Measurements from ENCODE around the gene DDX3X.
"Not testable (repeated sequence)": the region's sequence is repeated elsewhere in the genome, so short reads cannot be mapped to it uniquely, and the experiment has no call there.

Gene DDX3X

DNA sequence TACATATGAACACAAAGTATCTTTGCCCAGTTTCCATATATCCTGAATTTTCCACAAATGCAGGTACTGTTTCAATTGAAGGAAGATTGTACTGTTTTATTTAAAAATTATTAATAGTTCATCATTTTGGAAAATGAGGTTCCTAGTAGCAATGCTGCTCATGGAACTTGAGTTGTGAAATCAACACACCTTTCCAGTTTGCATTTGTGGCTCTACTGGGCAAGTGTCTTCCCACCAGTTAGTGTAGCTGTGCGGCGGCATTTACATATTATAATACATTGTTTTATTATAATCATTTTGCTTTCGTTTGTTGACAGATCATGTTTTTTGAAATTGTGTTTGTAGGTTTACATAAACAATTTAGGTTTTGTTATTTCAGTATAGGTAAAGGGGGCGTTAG lies 2.0 kb upstream of the DDX3X start:
- DNase-seq = no peak

DNA sequence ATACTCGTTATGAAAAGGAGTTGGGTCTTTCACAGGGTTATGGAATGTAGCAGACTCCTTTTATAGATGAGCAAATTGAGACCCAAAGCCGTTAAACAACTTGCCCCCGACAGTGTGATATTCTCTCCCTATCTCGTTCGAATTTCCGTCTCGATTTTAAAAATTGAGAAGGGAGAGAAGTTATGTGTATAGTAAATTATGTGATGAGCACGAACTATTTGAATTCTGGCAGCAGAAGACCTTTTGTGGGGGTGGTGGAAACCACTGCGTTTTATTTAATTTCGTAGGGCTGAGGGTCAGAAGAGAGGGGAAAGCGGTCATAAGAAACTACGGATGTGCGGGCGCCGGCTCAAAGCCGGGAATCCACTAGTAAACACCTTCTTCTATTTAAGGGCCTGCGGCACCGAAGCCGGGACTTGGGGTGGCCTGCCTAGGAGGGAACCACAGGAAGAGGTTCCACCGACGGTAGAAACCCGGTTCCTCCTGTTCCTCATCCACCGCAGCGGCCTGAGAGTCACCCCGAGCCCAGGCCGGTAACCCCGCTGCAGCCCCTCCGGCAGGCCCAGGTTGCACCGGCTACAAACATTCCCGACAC lies 1.5 kb upstream of the DDX3X start:
- peak; percentile 13 for DNase-seq

DNA sequence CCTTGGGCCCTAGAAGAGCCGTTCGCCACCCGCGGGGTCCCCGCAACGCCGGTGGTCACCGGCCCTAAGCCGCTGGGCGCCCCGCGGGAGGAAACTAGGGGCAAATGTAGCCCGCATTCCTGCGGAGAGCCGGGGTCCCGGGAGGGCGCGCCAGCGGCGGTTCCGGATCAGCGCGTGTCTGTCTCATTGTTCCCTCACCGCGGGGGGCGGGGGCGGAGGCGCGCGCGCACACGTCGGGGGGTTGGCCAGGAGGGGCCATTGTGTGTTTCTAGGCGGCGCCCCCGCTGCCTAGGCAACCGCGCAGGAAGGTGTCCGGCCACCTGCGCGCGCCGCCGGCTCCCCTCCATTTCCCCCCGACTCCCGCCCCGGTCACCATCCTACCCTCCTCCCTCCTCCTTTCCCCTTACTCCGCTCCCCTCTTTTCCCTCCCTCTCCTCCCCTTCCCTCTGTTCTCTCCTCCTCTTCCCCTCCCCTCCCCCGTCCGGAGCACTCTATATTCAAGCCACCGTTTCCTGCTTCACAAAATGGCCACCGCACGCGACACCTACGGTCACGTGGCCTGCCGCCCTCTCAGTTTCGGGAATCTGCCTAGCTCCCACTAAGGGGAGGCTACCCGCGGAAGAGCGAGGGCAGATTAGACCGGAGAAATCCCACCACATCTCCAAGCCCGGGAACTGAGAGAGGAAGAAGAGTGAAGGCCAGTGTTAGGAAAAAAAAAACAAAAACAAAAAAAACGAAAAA lies 789 bp upstream of the DDX3X start:
- peak; percentile 84 for DNase-seq

DNA sequence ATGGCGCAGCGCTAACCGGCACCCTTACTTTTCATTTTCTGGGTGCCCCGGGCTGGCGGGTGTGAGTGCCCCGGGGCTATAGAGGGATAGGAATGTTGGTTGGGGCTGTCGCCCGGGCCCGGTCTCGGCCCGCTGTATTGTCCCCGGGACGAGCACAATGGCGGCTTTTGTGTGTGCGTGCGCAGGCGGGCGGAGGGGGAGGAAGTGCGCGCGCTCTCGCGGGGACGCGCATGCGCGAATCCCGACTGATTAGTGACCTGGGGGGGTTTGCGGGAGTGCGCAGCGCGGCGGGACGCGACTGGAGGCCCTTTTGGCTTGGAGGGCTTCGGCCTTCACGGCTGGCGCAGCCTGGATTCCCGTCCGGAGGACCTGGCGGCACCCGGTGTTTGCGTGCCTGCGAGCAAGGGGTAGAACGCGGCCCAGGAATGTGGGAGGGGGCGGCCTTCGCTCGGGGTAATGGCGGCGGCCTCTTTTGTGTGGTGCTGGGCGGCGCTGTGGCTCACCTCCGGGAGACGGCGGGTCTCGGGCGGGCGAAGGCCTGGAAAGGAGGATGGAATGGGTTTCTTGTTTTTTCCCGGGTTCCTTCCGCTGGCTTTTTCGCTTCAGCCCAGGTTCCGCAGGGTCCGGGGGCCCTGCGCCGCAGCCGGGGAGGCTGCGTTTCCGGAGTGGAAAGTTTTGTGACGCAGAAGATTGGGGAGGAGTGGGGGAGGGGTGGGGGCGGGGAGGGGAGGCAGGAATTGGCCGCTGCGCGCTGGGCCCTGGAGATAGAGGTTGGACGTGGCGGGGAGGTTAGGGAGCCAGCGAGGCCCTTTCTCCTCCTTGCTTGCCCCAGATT lies 618 bp downstream of the DDX3X start:
- peak; percentile 72 for DNase-seq

DNA sequence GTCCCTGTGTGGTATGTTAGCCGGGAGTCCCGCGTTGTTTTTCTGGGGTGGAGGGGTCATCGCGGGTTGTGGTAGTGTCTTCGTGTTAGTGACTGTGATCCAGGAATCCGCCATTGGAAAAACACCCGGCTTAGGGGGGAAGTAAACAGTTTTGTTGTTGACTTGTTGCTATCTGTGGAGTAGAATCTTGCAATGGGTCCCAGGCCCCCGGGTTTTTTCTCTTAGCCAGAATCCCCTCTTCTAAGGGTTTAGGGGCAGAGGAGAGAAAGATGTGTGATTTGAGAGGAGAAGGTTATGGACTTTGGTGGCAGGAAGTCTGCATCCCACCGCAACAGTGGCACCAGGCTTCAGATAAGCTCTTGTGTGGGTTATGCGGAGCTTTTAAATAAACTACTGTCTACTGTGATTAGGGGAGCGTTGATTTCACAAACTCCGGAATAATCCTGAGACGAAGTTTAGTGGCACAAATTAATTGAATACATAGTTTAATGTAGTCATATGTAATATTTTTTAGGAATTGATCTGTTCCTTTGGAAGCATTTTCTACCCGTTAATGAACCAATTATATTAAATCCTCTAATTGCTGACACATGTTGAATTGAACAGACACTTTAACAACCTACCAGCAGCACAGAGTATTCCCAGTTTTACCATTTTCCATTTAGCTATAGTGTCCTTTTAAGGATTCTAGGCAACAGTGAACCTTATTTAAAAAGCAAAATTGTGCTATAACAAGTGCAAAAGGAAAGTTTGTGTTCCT lies 1.4 kb downstream of the DDX3X start:
- no peak for DNase-seq

DNA sequence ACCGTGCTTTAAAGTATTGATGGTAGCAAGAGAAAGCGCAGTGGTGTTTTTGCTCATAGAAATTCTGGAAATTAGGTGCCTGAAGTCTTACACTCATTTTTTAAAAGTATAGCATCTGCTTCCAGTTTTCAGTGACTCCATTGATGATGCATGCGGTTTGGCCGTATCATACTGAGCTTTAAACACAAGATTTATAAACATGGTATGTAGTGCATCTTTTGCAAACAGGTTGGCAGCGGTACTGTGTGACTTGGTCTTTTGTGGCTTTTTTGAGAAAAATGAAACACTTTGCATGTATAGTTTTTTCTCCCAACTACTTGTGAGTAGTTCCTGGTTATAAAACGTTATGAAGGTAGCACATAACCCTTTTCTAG lies 2.0 kb downstream of the DDX3X start:
- DNase-seq = peak; percentile 22

DNA sequence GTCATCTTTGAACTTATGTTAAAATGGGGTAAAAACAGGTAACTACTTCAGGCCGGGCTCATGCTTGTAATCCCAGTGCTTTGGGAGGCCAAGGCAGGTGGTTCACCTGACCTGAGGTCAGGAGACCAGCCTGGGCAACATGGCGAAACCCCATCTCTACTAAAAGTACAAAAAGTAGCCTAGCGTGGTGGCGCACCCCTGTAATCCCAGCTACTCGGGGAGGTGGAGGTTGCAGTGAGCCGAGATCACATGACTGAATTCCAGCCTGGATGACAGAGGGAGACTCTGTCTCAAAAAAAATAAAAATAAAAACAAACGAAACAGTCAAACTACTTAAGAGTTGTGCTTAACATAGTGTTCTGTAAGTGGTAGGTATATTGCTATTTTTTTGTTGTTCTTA lies 2.5 kb downstream of the DDX3X start:
- DNase-seq = no peak

DNA sequence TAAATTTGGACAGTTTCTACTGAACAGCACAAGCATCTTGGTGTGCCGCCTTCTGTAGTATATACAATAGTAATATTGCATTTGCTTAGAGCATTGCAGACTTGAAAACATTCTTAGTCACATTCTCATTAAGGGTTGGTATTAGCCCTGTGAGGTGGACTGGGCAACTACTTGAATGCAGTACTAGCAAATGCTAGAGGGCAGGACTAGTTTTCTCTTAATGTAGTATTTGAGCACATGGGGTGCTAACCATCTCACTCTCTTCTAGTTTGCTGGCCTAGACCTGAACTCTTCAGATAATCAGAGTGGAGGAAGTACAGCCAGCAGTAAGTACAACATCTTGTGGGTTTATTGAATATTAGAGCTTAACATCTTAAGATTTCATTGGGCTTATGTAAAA lies 3.2 kb downstream of the DDX3X start:
- no peak for DNase-seq

DNA sequence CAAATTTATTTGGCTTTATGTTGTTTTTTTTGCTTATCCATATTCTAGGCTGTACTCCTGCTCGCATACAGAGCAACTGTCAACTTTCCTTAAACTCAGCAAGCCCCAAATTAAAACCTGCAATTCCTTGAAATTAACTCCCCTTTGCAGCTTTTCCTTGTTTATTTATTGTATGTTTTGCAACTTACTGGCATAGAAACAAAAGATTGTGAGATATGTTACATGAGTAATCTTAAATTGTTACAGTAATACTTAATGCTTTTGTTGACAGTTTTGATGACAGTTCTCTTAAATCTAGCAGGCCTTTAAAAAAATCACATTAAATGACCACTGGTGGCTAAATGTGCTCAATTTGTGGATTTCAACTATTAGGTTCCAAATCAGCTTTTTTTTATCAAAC lies 4.5 kb downstream of the DDX3X start:
- DNase-seq = no peak

DNA sequence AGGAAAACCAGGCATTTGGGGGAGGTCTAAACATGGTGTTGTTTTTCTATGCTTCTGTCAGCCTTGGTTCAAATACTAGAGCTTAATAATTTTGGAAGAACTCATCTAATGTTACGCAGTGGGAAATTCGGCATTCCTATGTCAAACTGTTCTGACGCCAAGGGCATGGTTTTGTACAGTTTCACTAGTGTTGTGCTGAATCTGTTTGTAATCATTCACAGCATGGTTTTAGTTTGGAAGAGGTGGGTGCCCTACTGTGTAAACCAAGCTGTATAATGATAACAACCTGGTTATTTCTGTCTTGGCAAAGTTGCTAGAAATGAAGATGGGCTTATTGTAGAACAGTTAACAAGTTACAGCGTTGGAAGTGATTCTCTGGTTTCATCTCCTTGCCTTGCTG lies 5.2 kb downstream of the DDX3X start:
- no peak for DNase-seq

DNA sequence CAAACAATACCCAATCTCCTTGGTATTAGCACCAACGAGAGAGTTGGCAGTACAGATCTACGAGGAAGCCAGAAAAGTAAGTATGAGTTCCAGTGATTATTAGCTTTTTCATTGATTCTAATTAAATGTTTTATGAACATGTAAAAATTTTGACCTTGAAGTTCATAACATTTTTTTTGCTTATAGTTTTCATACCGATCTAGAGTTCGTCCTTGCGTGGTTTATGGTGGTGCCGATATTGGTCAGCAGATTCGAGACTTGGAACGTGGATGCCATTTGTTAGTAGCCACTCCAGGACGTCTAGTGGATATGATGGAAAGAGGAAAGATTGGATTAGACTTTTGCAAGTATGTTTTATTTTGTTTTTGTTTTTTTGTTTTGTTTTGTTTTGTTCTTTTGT lies 10.1 kb downstream of the DDX3X start:
- DNase-seq = no peak

DNA sequence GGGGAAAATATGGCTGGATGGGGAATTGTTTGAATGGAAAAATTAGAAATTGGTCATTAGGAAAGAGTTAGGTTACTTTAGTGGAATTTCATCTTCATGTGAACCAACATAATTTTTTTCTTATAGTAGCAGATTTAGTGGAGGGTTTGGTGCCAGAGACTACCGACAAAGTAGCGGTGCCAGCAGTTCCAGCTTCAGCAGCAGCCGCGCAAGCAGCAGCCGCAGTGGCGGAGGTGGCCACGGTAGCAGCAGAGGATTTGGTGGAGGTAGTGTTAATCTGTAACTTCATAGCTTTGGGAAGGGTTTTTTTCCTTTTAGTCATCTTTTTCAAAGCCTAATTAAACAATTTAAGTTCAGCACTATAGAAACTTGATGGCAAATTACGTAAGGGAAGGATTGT lies 13.2 kb downstream of the DDX3X start:
- no peak for DNase-seq

DNA sequence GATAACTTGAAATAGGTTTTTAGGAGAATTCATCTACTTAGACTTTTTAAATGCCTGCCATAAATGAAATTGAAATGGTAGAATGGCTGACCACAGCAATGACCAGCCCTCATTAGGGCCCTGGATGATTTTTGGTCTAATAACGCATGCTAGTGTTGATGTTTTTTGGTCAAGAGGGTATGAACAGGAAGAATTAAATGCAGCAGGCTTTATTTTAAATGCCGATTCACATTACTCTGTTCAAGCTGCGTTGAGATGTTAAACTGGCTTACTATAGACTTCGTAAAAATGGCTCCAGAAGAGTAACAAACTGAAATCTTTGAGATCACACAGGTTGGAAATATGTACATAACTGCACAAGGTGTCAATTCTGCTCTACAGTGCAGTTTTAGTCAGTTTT lies 14.6 kb downstream of the DDX3X start:
- DNase-seq = no peak

DNA sequence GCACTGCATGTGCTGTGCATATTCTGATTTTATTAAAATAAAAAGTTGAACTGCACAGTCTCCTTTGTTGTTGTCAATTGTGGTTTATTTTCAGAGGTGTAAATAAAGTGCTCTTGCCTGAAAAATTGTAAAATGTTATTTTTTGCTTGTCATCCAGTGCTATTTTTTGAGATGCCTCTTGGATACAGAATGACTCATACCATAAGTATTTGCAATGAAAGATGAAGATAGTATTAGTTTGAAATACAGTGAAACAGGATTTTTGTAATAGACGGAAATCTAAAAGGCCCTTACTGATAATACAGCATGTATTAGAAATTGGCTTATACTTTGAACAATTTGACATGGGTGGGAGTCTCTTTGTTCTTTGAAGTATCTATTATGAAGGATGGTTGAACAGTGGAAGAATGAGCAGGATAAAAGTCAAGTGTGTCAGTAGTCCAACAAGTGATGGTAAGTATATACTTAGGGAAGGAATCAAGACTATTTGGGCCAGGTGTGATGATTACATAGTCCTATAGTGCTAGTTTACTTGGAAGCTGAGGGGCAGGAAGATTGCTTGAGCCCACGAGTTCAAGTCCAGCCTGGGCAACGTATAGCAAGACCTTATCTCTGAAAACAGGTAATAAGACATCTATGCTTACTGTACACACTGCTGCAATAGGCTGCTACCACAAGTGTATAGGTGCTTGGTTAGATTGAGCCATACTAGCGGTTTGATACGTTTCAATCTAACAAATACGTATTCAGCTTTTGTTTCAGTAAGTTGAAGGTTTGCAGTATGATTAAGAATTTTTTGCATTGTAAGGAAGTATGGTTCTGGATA lies 16.4 kb downstream of the DDX3X start:
- DNase-seq = no peak

DNA sequence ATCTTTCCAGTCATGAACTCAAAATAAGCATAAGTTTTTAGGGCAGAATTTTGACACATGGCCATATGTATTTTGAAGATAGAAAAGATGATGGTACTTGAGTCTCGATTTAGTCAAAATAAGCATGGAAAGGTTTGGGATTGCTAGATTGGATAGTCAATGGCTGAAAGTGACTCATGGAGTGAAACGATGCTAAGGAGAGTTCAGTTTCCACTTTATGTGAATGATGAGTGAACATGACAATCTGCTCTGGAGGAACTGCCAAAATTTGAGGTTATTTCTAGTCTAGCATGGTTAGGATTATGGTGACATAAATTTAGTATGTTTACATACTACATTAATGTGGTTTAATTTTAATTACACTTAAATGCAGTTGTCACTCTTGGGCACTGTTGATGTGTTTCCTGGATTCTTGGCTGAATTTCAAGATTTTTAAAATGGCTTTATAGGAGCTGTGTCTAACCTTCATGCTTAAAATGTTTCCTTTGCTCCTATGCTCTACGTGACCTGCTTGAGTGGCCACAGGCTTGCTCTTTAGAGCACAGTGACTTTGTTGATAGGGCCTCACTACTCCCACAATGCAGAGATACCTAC lies 17.1 kb downstream of the DDX3X start:
- no peak for DNase-seq

DNA sequence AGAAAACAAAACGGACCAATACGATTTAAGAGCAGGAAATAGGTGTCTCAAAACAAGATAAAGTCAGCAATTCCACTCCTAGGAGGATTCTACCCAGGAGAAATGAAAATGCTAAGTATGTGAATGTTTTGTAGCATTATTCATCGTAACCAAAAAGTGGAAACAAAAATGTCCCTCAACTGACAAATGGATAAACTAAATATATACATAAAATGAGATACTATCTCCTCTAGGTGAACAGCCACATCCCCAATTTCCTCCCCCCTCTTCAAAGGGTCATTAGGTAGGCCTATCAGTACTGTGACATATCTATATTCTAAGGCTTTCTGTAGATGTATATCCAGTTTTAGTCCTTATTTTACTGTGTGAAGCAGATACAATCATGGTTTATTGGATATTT lies 18.0 kb downstream of the DDX3X start:
- no peak for DNase-seq

DNA sequence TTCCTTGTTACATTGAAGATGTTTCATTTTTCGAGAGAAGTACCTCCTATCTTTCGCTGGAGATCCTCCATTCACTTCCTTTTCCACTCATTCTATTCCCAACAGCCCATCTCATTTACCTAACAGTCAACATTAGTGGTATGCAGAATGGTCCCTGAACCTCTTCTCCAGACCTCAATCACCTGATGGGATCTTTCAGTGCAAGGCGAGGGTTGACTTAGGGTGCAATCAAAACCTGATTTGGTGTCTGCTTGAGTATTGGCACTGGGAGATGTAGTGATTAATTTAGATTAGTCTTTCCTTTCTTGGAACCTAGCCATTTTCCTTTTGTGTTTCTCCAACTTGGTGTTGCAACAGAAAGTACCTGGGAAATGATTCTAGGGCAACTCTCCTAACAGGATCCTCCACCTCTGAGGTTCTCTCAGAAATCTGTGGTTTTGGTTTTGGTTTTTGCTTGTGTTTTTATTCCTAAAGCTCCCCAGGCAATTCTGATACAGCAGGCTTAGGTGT lies 18.4 kb downstream of the DDX3X start:
- no peak for DNase-seq

DNA sequence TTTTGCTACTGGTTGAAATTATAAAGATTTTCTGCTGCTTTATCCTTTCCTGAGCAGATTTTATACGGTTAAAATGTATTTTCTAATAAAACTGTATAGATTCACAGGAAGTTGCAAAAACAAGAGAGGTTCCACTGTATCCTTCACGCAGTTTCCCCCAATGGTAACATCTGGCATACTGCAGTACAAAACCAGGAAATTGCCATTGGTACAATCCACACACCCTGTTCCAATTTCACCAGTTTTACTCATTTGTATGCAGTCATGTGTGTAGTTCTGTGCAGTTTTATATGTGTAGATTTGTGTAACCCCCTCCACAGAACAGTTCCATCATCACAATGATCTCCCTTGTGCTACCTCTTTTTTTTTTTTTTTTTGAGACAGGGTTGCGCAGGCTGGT lies 20.0 kb downstream of the DDX3X start:
- no peak for DNase-seq

DNA sequence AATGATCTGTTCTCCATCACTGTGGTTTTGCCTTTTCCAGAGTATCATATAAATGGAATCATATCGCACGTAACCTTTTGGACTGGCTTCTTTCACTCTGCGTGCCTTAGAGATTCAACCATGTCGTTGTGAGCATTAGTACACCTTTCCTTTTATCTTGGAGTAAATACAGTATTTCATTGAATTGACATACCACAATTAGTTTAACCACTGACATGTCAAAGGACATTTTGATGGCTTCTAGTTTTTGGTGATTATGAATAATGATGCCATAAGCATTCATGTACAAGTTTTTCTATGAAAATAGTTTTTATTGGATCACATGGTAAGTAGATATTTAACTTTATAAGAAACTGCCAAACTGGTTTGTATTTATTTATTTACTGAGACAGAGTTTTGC lies 35.2 kb downstream of the DDX3X start:
- no peak for DNase-seq

DNA sequence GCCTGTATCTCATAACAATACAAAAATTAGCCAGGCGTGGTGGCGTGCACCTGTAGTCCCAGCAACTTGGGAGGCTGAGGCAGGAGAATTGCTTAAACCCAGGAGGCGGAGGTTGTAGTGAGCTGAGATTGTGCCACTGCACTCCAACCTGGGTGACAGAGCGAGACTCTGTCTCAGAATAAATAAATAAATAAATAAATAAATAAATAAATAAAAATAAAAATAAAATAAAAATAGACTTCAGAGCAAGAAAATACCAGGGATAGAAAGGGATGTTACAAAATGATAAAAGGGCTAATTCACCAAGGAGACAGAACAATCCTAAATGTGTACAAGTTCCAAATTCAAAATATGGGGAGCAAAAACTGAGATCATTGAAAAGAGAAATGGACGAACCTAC lies 37.6 kb downstream of the DDX3X start:
- DNase-seq = not testable (repeated sequence)

DNA sequence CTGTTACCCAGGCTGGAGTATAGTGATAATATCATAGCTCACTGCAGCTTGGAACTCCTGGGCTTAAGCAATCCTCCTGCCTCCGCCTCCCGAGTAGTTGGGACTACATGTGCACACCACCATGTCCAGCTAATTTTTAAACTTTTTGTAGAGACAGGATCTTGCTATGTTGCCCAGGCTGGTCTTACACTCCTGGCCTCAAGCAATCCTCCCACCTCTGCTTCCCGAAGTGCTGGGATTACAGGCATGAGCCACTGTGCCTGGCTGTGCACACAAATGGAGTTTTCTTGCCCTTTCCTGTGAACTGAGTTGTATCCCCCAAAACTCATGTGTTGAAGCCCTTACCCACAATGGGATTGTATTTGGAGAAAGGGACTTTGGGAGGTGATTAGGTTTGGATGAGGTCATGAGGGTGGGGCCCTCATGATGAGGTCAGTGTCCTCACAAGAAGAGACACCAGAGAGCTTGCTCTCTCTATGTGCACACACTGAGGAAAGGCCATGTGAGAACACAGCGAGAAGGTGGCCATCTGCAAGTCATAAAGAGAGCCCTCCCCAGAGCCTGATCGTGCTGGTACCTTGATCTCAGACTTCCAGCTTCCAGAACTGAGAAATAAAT lies 40.1 kb downstream of the DDX3X start:
- no peak for DNase-seq

Measured in CD4-positive, alpha-beta T cell treated with Interleukin-4 for 4 hours (primary cell).